CD4-positive, alpha-beta T cell treated with Interleukin-2 at 100 ng/mL for 4 hours (primary cell): ENCODE measurements around the gene PIM3.

ENCODE experiments used
- DNase-seq: peaks from one replicate; pipeline ENCODE4 v3.0.0-alpha.2; 2020; ENCODE audit warnings: low spot score

The PIM3 gene

DNA sequence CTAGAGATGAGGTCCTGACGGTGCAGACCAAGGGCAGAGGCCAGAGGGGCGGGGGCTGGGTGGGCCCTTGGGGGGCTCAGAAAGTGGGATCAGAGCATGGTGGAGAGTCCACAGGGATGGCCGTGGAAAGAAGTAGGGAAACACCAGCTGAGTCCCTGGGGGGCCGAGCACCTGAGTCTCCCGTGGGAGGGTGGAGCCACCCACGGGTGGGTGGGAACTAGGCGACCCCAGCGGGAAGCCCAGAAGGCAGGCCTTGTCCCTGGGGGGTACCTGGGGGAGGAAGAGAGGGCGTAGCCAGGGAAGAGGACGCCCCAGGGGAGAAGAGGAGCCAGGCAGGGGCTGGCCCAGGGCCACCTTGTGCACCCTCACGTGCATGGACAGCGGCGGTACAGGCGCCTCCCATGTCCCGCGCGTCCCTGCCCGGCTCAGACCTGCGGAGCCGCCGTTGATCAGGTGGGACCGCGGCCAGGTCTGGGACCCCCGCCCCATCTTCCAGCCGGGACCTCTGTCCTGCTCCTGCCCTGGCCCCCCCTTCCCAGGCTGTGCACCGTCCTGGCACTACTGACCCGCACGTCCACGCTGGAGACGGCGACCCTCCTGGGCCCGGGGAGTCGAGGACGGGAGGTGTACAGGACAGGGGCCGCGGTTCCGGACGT, 31.9 kb upstream of the PIM3 start:
- no peak for DNase-seq

DNA sequence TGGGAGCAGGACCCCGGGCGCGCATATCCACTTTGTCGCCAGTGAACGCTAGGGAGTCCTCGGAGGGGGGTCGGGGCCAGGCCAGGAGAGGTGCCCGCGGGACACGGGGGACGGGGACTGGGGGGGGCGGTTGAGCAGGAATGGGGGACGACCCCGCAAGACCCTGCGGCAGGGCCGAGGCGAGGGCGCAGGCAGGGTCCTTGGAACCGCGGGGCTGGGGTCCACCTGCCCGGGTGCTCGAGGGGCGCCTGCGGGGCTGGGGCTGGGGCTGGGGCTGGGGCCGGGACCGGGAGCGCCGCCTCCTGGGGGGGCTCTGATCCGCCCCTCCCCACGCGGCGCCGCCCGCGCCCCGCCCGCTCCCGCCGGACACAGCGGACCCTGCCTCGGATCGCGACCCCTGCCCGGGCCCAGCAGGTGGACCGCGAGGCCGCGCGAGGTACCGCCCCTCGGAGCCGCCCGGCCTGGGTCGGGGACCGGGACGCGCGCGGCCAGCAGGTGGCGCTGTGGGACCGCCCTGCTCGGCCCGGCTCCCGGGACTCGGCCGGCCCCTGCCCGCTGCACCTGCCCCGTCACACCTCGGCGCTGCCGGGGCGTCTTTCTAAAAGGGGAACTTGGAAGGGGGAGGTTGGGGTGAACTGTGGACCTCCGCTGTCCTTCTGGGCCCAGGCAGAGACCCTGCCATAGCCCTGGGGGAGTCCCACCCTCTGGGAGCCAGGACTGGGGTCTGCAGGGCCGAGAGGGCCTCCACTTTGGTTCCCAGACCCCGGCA, 31.2 kb upstream of the PIM3 start:
- DNase-seq, result peak; percentile 74

DNA sequence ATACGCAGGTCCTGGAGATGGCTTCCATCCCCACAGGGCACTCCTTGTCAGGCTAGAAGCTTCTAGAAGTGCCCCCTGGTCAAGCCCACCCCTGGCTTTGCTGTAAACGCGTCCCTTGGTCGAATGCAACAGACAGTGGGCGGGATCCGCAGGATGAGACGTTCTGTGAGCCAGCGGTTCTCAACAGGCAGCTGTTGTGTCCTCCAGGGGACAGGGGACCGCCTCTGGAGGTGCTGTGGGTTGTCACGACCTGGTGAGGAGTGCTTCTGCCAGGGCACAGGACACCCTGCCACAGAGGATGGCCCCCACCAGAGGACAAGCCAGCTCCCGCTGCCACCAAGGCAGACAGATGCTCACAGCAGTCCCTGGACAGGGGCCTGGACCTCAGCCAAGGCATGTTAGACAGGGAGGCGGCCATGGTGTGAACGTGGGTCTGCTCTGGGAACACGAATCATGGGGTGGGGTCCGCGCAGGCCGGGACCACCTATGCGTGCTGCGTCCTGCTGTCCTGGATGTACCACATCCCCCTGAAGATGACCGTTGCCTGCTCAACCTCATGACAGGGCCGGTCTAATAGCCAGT, 30.5 kb upstream of the PIM3 start:
- no peak for DNase-seq

DNA sequence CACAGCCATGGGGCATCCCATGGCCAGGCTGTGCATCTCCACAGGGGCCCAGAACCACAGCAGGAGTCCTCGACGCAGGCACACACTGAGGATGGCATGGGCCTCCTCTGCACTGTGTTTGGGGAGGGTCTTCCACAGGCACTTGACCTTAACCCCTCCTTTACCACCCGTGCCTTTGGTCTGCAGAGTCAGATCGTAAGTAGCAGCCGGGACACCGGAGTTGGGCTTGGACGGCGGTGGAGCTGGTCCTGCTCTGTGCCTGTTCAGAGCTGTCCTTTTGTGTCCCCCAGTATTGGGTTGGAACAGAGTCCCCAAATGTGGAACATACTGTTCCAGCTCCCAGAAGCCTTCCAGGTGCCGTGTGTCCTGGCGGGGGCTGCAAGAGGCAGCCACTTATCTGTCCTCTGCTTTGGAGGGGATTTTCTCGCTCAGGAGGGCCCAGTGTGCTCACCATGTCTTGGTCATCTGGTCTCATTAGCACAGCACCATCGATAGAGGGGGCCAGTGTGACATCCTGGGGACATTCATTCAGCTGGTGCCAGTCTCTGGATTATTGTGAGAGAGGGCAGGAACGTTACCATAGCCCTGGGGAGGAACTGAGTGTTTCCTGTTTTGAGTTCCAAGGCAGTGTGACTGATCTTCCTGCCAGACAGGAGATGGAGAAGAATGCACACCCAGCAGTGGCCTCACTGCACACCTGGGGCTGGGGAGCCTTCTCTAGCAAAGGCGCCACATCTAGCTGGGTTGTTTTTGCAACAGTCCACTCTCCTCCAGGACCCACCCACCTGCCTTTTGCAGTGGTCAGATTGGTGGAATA, 29.8 kb upstream of the PIM3 start:
- peak; percentile 74 for DNase-seq

DNA sequence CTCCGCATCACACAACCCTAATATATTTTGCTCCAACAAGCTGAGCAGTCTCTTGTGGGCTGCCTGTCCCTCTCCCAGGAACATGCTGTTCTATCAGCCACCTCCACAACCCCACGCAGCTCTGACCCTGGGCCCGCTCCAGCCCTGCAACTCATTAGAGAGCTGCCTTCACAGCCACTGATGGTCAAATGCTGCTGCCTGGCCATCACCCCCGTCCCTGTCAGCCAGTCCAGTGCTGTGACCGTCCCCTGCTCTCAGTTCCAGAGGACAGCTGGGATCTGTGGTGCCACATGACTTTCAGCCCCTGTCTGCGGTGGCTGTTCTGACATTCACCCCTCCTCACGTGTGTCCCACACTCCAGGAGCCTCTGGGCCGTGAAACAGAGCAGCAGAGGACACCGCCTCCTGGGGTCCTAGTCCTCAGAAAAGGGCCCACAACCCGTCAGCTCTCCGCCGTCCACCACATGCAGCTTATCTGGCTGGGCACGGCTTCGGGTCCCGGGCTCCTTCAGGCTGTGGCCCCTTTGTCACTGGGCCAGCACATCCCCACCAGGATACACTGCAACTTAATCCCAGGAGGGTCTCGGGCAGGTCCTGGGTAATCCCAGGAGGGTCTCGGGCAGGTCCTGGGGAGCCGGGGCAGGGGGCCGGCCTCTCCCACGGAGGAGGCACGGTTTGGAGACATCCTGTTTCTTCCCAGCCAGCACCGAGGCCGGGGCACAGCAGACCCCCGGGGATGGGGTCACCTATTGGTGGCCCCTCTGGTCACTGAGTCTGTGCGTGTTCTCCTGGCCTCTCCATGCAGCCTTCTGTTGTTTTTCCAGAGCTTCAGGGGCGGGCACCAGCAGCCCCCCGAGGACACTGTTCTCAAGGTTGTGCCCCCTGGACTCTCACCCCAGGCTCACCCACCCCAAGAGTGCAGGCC, 27.1 kb upstream of the PIM3 start:
- no peak for DNase-seq

DNA sequence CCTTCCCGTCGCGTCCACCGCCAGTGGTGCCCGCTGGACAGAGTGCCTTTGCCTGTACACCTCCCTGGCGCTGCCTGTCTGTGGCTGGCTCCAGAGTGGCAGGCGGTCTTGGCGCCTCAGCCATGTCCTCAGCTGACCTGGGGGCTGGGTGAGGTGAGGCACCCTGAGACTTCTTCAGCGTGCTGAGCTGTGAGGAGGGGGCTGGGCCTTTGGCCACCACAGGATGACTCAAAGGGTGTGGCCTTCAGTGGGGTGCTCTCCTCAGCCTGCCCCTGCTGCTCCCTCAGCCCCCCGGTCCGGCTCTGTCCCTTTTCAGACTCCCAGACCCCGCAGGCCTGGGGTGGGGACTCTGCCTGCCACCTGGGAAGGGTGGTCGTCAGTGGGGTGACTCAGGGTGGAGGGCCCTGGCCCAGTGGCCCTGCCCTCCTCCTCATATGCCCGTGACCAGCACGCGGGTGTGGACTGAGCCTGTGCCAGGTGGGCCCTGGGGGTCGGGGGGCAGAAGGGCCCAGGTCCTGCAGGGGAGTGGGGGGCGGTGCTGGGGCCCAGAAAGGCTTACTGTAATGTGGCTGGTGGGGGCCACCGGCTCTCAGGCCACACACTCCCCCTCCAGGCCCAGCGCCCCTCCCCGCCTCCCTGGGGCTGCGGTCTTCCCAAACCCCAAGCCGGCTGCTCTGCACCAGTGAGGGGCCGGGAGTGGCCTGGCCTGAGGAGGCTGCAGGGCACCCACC, 26.2 kb upstream of the PIM3 start:
- DNase-seq, result peak; percentile 34

DNA sequence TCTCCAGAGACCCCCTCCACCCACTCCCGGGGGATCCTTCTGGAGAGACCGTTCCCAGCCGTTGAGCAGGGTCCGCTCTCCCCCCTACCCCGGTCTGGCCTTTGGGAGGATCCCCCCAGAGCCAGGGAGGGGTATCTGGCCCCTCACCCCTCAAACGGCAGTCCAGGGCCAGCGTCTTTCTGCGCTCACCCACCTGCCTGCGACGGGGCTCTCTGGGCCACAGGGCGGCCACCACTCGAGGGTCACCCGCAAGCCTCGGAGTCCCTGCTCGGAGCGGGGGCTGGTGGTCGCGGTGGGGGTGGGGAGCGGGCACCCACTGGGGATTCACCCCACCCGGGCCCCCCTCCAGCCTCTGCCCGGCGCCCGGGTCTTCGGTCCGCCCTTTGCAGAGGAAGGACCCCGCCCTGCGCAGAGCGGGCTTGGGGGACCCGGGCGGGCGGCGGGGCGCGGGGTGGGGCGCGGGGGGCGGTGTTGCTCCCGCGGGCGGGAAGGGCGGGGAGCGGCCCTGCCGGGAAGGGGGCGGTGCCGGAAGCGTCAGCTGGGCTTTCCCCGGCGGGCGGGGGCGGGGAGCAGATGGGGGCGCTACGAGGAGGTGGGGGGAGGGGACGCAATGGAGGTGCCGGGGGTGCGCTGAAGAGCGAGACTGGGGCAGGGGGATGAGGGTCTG, 25.5 kb upstream of the PIM3 start:
- DNase-seq, result peak; percentile 87

DNA sequence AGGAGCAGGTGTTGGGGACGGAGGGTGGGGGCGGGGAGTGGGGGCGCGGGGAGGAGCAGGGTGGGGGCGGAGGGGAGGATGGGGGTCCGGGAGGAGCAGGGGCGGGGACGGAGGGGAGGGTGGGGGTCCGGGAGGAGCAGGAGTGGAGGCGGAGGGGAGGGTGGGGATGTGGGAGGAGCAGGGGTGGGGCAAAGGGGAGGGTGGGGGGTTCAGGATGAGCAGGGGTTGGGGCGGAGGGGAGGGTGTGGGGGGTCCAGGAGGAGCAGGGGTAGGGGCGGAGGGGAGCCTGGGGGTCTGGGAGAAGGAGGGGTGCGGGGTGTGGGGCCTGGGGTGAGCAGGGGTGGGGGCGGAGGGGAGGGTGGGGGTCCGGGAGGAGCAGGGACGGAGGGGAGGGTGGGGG, 25.0 kb upstream of the PIM3 start:
- peak; percentile 38 for DNase-seq

DNA sequence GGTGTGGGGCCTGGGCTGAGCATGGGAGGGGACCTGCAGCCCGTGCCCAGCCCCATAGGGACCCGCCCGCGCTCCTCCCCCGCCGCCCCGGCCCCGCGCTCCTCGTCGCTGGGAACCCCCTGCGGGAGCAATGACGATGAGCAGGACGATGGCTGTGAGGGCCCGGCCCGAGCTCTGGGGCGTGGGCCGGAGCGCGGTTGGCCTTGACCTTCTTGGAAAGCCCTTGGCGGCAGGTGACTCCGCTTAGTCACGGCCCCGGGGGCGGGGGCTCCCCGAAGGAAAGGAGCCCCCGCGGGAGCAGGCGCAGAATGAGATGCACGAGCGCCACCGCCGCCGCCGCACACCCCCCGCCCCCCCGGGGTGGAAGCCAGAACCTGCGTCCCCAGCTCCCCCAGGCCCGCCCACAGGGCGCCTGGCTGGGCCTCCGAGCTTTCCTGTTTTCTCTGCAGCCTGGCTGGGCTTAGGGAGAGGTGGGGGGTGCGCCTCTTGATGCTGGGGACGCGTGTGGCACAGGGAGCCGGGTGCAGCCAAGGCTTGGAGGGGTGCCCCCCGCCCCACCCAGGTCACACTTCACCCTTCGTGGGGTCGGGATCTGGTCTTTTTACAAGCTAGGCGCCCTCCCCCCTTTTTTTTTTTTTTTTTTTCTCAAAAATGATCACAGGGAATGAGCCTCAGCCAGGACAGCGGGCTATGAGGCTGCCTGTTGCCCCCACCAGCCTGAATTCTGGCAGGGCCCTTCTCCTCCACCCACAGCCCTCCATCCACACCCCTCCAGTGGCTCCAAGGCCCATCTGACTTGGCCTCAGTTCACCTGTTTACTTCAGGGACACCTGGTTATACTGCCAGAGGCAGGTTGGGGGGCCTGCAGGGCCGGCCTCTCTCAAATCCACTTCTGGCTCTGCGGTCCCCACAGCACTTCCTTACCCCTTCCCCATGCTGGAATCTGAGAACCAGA, 24.3 kb upstream of the PIM3 start:
- DNase-seq, result peak; percentile 96

DNA sequence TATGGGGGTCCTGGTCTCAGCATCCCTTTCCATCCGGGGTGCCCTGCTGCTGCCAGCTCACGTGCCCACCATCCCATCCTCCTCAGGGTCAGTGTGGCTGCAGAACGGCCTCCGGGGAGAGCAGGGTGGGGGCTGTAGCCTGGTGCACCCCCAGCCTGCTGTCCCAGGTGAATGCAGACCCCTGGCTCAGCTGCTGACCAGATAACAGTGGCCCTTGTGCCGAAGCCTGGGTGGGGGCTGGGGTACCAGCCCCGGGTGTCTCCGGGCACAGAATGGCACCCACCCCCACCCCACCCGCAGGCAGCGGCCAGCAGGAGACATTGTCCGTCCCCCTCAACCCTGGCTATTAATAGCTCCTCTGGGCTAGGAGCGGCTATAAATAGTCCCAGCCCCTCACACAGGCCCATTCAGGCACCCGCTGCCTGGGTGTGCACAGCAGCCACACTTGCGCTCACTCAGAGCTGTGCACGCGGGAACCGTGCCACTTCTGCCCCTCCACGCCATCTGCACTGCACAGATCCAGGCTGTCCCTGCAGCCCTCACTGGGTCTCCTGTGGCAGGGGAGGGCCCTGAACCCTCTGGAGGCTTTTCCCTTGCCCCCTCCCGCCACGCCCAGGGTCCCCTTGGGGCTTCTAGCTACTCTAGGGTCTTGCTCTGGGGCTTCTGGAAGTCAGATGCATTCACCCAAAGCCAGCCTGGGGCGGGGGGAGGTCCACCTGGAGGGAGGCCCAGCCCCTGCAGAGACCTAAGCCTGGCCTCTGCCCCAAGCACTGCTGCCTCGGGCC, 23.4 kb upstream of the PIM3 start:
- no peak for DNase-seq

DNA sequence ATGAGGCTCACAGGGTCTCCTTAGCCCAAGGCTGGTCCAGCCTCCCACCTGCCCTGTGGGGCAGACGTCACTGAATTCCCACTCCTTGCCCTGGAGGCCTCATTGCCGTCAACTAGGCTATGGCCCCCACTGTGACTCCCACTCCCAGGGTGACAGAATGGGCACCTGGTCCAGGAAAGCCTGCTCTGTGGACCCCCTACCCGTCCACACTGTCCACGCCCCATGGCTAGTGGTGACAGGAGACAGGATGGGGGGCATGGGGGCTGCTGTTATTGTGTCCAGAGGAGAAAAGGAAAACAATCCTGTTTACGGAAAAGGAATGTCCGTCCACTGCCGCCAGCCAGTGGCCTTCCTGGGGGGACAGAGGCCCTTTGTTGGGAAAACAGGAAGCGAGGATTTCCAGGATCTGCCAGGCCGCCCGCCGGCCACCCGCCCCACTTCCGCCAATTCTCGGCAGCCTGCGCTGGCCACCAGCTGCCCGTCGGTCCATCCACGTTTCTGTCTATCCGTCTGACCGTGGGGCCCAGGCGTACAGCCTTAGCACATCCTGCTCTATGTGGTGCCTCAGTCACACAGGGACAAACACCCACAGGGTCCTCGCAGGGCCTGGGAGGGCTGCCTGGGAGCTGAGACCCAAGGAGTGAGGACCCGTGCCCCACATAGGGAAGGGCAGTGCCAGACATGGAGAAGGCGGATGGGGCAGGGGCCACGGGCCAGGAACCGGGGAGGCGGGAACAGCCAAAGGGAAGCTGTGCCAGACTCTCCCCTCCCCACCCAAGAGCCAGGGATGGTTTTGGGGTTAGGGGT, 22.6 kb upstream of the PIM3 start:
- no peak for DNase-seq

DNA sequence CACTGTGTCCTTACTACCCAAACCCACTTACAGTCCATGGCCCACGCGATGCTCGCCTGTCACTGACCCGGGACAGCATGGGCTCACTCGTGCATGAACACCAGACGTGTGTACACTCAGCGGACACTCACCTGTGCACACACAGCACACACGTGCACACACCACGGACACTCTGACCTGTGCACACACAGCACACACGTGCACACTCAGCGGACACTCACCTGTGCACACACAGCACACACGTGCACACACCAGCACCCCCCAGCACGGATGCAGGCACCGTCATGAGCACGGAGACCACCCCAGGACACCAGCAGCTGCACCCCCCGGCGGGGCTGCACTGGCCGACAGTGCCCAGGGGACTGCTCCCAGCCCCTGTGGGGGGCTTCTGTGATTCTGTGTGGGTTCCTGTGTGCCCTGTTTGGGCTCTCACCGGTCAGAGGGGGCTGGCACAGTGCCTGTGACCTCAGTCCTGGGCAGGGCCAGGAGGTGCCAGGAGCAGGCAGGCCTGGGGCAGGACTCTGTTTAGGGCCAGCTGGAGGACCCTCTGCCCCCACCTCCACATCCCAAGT, 21.9 kb upstream of the PIM3 start:
- no peak for DNase-seq

DNA sequence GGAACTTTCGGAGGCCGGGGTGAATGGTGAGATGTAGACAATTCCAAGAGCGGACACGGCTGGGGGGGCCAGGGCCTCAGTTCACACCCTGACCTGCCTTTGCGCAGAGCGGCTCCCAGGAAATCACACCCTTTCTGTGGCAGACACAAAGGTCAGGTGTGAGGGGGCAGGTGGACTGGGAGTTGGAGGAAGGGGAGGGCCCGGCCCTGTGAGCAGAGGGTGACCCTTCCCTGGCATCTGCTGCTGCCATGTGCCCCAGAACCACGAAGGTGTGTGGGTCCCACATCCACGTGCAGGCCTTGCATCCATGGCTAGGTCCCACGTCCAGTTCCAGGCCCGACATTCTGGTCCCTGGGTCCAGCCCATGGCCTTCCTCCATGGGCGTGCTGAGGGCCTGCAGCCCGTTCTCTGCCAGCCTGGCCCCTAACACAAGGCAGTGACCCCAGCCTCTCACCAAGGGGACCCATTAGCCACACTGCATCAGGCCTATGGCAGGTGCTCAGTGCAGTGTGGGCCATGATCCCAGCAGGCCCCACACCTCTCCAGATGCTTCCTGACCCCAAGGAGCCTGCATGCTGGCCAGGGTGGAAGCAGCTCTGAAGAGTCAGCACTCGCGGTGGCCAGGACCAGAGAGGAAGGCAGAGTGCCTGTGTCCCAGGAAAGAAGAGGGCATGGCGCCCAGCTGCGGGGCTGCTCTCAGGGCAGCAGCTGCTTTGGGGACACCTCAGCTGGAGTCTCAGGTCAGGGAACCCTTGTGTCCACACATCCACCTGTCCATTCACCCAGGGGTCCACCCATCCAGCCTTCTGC, 18.9 kb upstream of the PIM3 start:
- no peak for DNase-seq

DNA sequence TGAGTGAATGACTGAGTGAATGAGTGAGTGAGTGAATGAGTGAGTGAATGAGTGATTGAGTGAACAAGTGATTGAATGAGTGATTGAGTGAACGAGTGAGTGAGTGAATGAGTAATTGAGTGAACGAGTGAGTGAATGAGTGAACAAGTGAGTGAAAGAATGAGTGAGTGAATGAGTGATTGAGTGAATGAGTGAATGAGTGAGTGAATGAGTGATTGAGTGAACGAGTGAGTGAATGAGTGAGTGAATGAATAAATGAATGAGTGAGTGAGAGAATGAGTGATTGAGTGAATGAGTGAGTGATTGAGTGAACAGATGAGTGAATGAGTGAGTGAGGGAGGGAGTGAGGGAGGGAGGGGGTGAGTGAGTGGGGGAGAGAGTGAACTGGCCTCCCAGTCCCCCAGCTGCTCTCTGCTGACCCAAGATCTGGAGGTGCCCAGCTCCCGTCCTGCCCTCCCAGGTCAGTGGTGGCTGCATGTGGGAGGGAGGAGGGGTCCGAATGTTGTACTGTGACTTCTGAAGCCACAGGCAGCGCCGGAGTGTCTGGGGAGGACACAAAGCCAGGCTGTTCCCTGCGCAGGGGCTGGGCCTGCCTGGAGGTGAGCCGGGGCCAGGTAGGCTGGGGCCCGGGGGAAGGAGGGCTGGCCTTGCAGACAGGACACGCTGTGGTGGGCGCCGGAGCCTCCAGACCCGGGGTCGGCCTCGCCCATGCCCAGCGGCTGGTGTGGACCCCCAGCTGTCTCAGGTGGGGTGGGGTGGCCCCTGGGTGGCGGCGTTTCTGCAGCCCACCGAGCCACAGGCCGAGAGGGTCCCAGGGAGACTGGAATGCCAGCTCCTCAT, 17.8 kb upstream of the PIM3 start:
- no peak for DNase-seq

DNA sequence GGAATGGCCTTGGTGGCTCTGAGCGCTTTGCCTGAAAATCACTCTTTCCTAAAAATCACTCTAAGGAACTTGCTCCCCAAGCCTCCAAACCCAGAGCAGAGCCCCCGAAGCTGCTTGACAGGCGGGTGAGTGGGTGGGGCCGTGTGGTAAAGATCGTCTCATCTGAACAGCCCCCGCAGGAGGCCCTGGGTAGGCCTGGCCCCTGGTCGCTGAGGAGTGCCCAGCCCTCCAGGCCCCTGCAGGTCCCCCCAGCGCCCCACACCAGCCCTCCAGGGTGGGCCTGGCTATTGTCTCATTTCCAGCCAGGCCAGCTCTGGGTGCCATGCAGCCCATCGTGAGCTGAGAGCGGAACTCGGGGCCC, 17.2 kb upstream of the PIM3 start:
- no peak for DNase-seq
